Left colon (tissue), 2 donors: ENCODE data around the gene FARP2. TPM values are rescaled to one million over a fixed set of nuclear protein-coding genes. Genes with fewer than 3 reads are reported as not detected.
A peak's percentile ranks its signal among the peaks of the same experiment; 100 is the strongest.
"Not testable (repeated sequence)": the region's sequence is repeated elsewhere in the genome, so short reads cannot be mapped to it uniquely, and the experiment has no call there.

ENCODE experiments used
- ATAC-seq: fragments of 200-7000 bp; cut with Tn5 transposase; one replicate; pipeline ENCODE4 v1.9.1; 2020; ENCODE audit warnings: mild to moderate bottlenecking, moderate library complexity
- DNase-seq, 2 donors: peaks; one replicate each; pipeline ENCODE4 v3.0.0-alpha.2; 2020
- intact Hi-C, 2 donors: fragments of 100-400 bp; cut with DNase I in 1 of 2; cut with micrococcal nuclease in 1 of 2; formaldehyde crosslinking; loops; one replicate each; pipeline versions ENCODE4 v1.11.2 to v1.14.0; 2022; cut with DNase I, micrococcal nuclease
- total RNA-seq, 2 donors: library from RNA; stranded (reverse); fragmentation: NEBNext Ultra II Directional; extraction: Animal tissue kit (Norgen Biotek cat#: 25700); gene quantifications; one replicate each; pipeline ENCODE4 v1.2.1, GENCODE V29; 2021
- donor health status: DM: no; HTN: no; CAD: no.
- donor health status: DM: yes; HTN: yes; CAD: no.

Gene FARP2
- total RNA-seq, 2 donors from 2014 or later: 126 to 138 TPM

- ATAC-seq (peak; percentile 17), DNase-seq (no peak)
- intact Hi-C loops: no loop called here
Observed at GRCh38 chr2:241358470-241358869, 2.4 kb downstream of the FARP2 start.

GRCh38 chr2:241359481-241360045 lies 3.5 kb downstream of the FARP2 start:
- DNase-seq: peak in 1 of 2 donors; percentile 60
- intact Hi-C loops: no loop called here
- peak; percentile 42 for ATAC-seq

GRCh38 chr2:241363426-241363825 lies 7.3 kb downstream of the FARP2 start:
- ATAC-seq (peak; percentile 40), DNase-seq (no peak)
- intact Hi-C loops: no loop called here

GRCh38 chr2:241364781-241365180 lies 8.7 kb downstream of the FARP2 start:
- ATAC-seq (no peak), DNase-seq (no peak)
- intact Hi-C loops: no loop called here

- intact Hi-C loops: no loop called here
- DNase-seq (no peak), ATAC-seq (no peak)
Observed at GRCh38 chr2:241366678-241367077, 10.6 kb downstream of the FARP2 start.

GRCh38 chr2:241368643-241369042 lies 12.6 kb downstream of the FARP2 start:
- intact Hi-C loops: no loop called here
- no peak for DNase-seq
- ATAC-seq: no peak

GRCh38 chr2:241372361-241372992 lies 16.4 kb downstream of the FARP2 start:
- DNase-seq: no peak

GRCh38 chr2:241373446-241373845 lies 17.4 kb downstream of the FARP2 start:
- DNase-seq: no peak
- intact Hi-C loops: no loop called here
- peak; percentile 19 for ATAC-seq

More at GRCh38 chr2:241372361-241372992, 16.4 kb downstream of the FARP2 start:
- peak; percentile 36 for ATAC-seq
- intact Hi-C loops: no loop called here

GRCh38 chr2:241373906-241374305 lies 17.8 kb downstream of the FARP2 start:
- DNase-seq, ATAC-seq, intact Hi-C loops: not testable (repeated sequence)

- DNase-seq (no peak), ATAC-seq (no peak)
- intact Hi-C loops: no loop called here
Observed at GRCh38 chr2:241375300-241375699, 19.2 kb downstream of the FARP2 start.

GRCh38 chr2:241376808-241377207 lies 20.7 kb downstream of the FARP2 start:
- intact Hi-C loops: no loop called here
- ATAC-seq (no peak), DNase-seq (no peak)

- ATAC-seq (no peak), DNase-seq (no peak)
- intact Hi-C loops: no loop called here
Observed at GRCh38 chr2:241378816-241379215, 22.7 kb downstream of the FARP2 start.

- intact Hi-C loops: no loop called here
- DNase-seq: no peak
- no peak for ATAC-seq
Observed at GRCh38 chr2:241379481-241380480, 23.7 kb downstream of the FARP2 start.

- intact Hi-C loops: no loop called here
- ATAC-seq: no peak
- no peak for DNase-seq
Observed at GRCh38 chr2:241381872-241382271, 25.8 kb downstream of the FARP2 start.

- ATAC-seq, DNase-seq, intact Hi-C loops: not testable (repeated sequence)
Observed at GRCh38 chr2:241385450-241385849, 29.4 kb downstream of the FARP2 start.

GRCh38 chr2:241386519-241386918 lies 30.4 kb downstream of the FARP2 start:
- ATAC-seq: no peak
- DNase-seq: no peak
- intact Hi-C loops: no loop called here

GRCh38 chr2:241389697-241390096 lies 33.6 kb downstream of the FARP2 start:
- no peak for ATAC-seq
- intact Hi-C loops: no loop called here
- DNase-seq: no peak

GRCh38 chr2:241390301-241391206 lies 34.5 kb downstream of the FARP2 start:
- intact Hi-C loops: no loop called here
- no peak for DNase-seq
- ATAC-seq: no peak
